HT1080 (cell line): ENCODE results near the gene RPTOR. TPM values are rescaled to one million over a fixed set of nuclear protein-coding genes. Genes with fewer than 3 reads are reported as not detected.
"Not testable (repeated sequence)": the region's sequence is repeated elsewhere in the genome, so short reads cannot be mapped to it uniquely, and the experiment has no call there.

Source experiments
- DNase-seq: peaks from one replicate; pipeline ENCODE4 v3.0.0-alpha.2; 2015; ENCODE audit warnings: low read depth
- total RNA-seq: library from RNA; depleted of rRNA; stranded (reverse); fragments of >200 nt; shearing (Covaris generic); gene quantifications from 2 replicates; pipeline ENCODE4 v1.2.3, GENCODE V29; 2014

RPTOR gene
- total RNA-seq, 1 experiment from 2014 or later = 18.5 TPM

GRCh38 chr17:80683625-80684104 is 139.0 kb downstream of the RPTOR start:
- no peak for DNase-seq

DNA sequence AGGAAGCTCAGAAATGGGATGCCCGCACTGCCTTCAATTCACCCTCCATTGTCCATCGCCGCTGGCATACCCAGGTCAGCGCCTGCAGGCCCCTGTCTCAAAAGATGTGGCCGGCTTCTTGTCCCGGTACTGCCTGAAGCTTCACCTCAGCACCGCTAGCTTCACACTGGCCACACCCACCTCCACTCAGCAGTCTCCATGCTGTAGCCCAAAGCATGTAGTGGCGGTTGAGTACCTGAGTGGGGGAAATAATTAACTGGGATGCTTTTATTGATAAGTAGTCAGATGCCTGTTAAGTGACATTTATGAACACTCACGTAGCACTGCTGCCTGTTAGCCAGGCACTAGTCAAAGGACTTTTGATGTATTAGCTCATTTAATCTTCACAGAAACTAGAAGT is 143.2 kb downstream of the RPTOR start:
- no peak for DNase-seq

- DNase-seq = no peak
Measured at GRCh38 chr17:80689129-80689619, 144.5 kb downstream of the RPTOR start.

- no peak for DNase-seq
Measured at GRCh38 chr17:80691784-80692183, 147.1 kb downstream of the RPTOR start.

DNA sequence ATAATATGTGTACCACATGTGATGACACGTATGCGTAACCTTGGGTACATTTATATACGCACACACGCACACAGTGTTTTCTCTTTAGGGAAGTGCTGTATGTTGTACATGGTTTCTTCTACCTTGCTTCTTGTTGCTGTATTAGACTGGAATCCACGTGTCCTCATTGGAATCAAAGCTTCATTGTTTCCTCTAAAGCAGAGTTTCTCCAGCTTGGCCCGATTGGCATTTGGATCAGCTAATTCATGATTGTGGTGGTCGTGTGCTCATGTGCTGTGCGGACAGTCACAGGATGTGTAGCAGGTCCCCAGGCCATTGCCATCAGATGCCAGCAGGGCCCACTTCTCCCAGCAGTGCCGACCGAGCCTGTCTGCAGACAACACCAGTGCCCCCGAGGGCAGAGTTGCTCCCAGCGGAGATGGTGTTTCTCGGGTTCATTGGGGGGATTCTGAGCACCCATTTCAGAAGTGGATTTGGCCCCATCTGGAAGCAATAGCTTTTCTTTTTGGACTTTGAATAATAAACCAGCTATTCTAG is 148.4 kb downstream of the RPTOR start:
- DNase-seq = no peak

GRCh38 chr17:80693511-80693910 is 148.9 kb downstream of the RPTOR start:
- no peak for DNase-seq

DNA sequence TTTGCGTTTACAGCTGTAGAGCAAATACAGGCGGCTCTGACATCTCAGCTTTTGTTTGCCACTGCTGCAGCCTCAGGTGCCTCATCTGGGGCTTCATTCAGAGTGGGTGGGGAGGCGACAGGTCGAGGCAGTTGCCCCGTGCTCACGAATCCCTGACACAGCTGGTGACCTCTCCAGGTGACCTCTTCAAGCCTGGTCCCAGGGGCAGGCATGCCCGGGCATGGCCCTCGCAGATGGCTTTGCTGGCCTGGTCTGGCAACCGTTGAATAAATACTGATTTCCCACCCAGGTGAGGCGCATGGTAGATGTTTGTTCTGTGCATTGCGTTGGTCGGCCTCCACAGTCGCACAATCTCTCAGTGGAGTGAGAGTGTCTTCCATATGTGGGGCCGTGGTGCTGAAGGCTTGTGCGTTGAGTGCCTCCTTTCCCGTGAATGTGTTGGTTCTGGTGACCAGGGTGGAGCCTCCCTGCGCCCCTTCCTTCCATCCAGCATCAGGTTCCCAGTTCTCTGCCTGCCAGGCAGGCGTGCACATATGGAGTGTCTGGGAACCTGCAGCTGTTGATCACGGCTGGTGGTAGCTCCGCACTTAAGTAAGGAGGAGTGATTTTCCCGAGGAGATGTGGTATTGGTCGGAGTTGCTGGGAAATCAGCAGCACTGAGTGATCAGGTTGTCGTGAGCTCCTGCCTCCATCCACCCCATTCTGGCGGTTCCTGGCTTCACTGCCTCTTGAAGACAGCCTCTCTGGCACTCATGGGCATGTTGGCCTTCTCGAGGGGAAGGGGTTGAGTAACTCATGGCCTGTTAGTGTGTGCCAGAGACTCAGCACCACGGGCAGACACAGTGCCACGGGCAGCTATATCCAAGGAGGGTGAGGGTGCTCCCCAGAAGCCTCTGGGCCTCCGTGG is 149.7 kb downstream of the RPTOR start:
- no peak for DNase-seq

DNA sequence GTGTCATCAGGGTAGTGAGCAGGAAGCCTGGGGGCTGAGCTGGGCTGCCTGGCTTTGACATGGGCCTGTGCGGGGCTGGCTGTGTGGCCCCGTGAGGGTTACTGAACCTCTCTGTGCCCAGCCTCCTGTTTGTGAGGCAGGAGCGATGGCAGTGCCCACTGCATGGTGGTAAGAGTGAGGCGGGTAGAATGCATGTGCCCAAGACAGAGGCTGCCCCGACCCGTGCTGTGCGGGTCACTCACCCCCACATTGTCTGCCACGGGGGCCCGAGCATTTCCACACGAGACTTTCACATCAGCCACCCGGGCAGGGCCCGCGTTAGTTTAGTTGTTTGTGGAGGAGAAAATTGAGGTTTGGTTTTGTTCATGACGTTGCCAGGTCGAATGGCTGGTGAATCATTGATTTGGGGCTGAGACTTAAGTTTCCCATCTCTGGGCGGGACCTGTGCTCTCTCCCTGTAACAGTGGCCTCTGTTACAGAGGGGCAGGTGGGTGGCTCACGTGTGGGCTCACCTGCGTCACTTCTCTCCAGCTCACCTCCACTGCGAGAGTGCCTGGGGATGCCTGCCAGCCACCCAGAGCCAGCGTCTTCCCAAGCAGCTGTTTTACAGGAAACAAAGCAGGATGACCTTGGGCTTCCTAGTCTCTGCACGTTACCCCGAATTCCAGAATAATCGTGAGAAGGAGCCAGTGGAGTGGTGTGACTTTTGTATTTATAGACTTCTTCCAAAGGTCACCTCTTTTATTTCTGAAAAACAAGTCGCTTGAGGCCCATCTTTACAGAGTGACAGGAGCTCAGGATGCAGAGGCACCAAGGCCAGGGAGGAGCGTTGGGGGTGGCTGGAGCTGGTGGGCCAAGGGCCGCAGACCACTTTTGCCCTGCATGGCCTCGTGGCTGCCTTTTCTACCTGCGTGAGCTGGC is 150.6 kb downstream of the RPTOR start:
- DNase-seq = no peak

GRCh38 chr17:80695979-80696378 is 151.3 kb downstream of the RPTOR start:
- DNase-seq = no peak

DNA sequence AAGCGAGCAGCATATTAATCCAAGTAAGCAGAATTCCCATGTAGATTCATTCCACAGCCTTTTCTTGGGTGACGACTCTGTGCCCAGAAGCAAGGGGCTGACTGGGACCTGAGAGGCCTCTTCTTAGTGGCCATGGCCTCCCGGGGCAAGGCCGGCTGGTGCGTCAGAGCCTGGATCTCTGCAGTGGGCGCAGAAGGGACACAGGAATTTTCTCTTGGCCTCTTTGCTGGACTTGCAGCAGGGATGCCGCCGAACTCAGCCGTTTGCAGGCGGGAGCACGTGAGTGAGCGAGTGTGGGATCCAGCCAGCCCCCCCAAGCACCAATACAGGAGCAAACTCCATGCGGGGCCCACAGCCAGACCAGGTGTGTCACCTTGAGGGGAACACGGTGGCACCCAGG is 151.8 kb downstream of the RPTOR start:
- DNase-seq = no peak

GRCh38 chr17:80696964-80697363 is 152.3 kb downstream of the RPTOR start:
- no peak for DNase-seq

DNA sequence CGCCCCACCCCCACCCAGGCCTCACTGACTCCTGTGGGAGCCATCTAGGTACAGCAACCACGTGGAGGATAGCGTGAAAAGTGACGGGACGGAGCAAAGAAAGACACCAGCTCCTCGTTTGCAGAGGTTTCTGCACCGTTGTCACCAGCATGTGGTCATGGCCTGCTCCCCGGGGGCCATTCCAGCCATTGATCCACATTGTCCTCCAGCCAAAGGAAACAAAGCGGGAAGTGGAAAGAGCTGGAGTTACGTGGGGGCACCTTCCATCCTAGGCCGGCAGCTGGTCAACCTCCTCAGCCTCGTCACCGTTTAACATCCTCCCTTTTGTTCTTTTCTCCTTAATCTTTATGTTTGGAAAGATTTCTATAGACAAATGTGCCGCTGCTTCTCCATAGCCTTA is 153.7 kb downstream of the RPTOR start:
- DNase-seq = no peak

- not testable (repeated sequence) for DNase-seq
Measured at GRCh38 chr17:80699205-80699604, 154.6 kb downstream of the RPTOR start.

- DNase-seq = no peak
Measured at GRCh38 chr17:80701730-80702129, 157.1 kb downstream of the RPTOR start.

DNA sequence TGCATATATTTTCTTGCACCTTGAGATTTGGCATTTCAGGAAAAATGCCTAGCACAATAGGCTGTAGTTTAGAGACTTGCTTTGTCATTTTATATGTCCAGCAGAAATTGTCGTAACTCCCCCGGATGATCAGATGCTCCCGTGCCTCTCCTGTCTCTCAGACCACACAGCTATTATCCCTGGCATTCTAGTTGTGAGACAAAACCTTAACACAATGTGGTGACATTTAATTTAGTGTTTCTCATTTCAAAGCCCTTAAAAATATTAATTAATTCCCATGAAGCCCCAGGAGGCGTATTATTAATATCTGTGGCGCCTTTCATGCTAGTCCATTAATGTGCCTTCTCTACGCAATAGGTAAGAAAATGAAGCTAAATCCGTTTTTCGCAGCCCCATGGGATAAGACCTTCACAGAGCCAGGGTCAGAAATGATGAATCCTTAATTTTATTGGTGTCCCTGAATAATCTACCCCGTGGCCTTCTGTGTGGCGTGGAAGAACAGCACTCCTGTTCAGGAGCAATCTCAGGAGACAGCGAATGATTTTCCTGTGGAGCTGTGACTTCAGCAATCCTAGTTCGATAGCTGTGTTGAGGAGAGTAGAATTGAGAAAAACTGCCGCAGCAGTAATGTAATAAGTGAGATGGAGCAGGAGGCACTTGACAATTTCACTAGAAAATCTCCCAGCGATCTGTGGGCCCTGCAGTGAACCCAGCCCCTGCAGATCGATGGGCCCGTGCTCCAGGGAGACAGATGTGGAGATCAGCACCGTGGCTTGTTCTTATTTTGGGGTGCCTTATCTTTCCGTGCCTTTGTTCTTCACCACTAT is 157.9 kb downstream of the RPTOR start:
- DNase-seq = no peak

- no peak for DNase-seq
Measured at GRCh38 chr17:80703142-80703478, 158.5 kb downstream of the RPTOR start.

- DNase-seq = no peak
Measured at GRCh38 chr17:80704381-80704819, 159.8 kb downstream of the RPTOR start.

GRCh38 chr17:80704894-80705293 is 160.3 kb downstream of the RPTOR start:
- no peak for DNase-seq

- no peak for DNase-seq
Measured at GRCh38 chr17:80705988-80706387, 161.3 kb downstream of the RPTOR start.

- no peak for DNase-seq
Measured at GRCh38 chr17:80706463-80706867, 161.8 kb downstream of the RPTOR start.

DNA sequence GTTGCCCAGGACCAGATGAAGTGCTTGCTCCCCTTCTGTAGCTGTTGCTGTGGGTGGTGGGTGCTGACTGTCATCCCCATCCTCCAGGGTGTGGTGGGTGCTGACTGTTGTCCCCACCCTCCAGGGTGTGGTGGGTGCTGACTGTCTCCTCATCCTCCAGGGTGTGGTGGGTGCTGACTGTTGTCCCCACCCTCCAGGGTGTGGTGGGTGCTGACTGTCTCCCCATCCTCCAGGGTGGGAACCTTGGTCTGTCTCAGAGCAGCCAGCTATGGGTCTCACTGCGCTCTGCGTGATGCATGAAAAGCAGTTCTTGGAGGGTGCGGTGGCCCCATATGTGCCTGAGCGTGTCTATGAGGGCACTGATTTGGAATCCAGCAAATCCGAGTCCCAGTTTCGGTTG is 163.8 kb downstream of the RPTOR start:
- no peak for DNase-seq
